K562 (cell line): ENCODE measurements around the gene KLHL18. TPM values are rescaled to one million over a fixed set of nuclear protein-coding genes. Genes with fewer than 3 reads are reported as not detected.

Source experiments
- BDP1 ChIP-seq: IDR thresholded peaks from 3 replicates; pipeline ENCODE4 v1.6.1; 2011; ENCODE audit not compliant: insufficient read length, insufficient read depth
- CBFA2T3 ChIP-seq: fragments of 450-650 bp; IDR thresholded peaks from 2 replicates; pipeline ENCODE4 v1.6.1; 2017
- ETV5 ChIP-seq: sonication (generic); formaldehyde crosslinking; IDR thresholded peaks from 2 replicates; pipeline ENCODE4 v1.4.0; 2020; ENCODE audit warnings: low read depth, mild to moderate bottlenecking, missing genetic modification reagents
- GTF2E2 ChIP-seq: fragments of 200-800 bp; sonication (Bioruptor generic); IDR thresholded peaks from 2 replicates; pipeline ENCODE4 v1.6.1; 2016; ENCODE audit warnings: missing genetic modification characterization, missing compliant biosample characterization
- KLF1 ChIP-seq: fragments of 450-650 bp; IDR thresholded peaks from 2 replicates; pipeline ENCODE4 v1.6.1; 2016; ENCODE audit warnings: missing genetic modification characterization, missing compliant biosample characterization
- MAFG ChIP-seq: fragments of 450-650 bp; conservative IDR thresholded peaks from 2 replicates; pipeline ENCODE4 v1.6.1; 2016; ENCODE audit warnings: missing genetic modification characterization, missing compliant biosample characterization
- NFXL1 ChIP-seq: fragments of 450-650 bp; formaldehyde crosslinking; IDR thresholded peaks from 2 replicates; pipeline ENCODE4 v1.4.0; 2021; ENCODE audit warnings: mild to moderate bottlenecking
- SMARCA4 ChIP-seq: fragments of 450-650 bp; IDR thresholded peaks from 2 replicates; pipeline ENCODE4 v1.6.1; 2016
- TARDBP ChIP-seq: fragments of 450-650 bp; IDR thresholded peaks from 2 replicates; pipeline ENCODE4 v1.6.1; 2016
- TBL1XR1 ChIP-seq, 2 experiments: IDR thresholded peaks; 2 replicates each; pipeline ENCODE4 v1.6.1; 2012; ENCODE audit warnings: improper control_type of control experiment in 2 of 2, low read length in 2 of 2, mild to moderate bottlenecking in 1 of 2
- TFAM ChIP-seq: fragments of 250-450 bp; sonication (Bioruptor Pico); conservative IDR thresholded peaks from 2 replicates; pipeline ENCODE4 v1.5.0; 2021; ENCODE audit warnings: mild to moderate bottlenecking, moderate library complexity
- ZFX ChIP-seq: sonication (generic); formaldehyde crosslinking; IDR thresholded peaks from 2 replicates; pipeline ENCODE4 v1.8.0; 2022; ENCODE audit warnings: mild to moderate bottlenecking, missing genetic modification reagents, moderate library complexity
- ZNF766 ChIP-seq: fragments of 200-800 bp; sonication (Bioruptor generic); conservative IDR thresholded peaks from 2 replicates; pipeline ENCODE4 v1.6.1; 2016; ENCODE audit warnings: missing genetic modification characterization, missing compliant biosample characterization
- ZSCAN32 ChIP-seq: fragments of 450-650 bp; formaldehyde crosslinking; IDR thresholded peaks from 2 replicates; pipeline ENCODE4 v1.4.0; 2020; ENCODE audit warnings: mild to moderate bottlenecking, moderate library complexity
- polyA plus RNA-seq, 8 experiments: library from polyadenylated mRNA; depleted of rRNA in 4 of 8; stranded (reverse) in 5 of 8; unstranded in 3 of 8; fragments of >200 nt; fragmentation: Nextera tagmentation in 2 of 8; fragmentation: Illumina TruSeq in 1 of 8; extraction: Ambion mirVana in 2 of 8; extraction: Trizol in 1 of 8; gene quantifications; 2 replicates each; pipeline versions ENCODE4 v1.2.1 to v1.2.3, GENCODE V29; 2011 to 2014; ENCODE audit warnings: inconsistent platforms in 1 of 8, missing spikeins in 1 of 8
- total RNA-seq, 7 experiments: library from RNA; depleted of rRNA in 6 of 7; stranded (reverse); fragments of >200 nt in 6 of 7; fragmentation: Illumina TruSeq in 2 of 7; extraction: Trizol in 2 of 7; gene quantifications; 2 replicates each; pipeline versions ENCODE4 v1.2.1 to v1.2.3, GENCODE V29; 2011 to 2021; ENCODE audit warnings: low replicate concordance in 1 of 7
- TF ChIP-seq, protein P1 (sequence below): fragments of 450-650 bp; IDR thresholded peaks from 2 replicates; pipeline ENCODE4 v1.6.1; 2014; ENCODE audit warnings: low read depth, mild to moderate bottlenecking, moderate library complexity, borderline replicate concordance
- TF ChIP-seq, protein P2 (sequence below): fragments of 200-800 bp; sonication (Bioruptor generic); IDR thresholded peaks from 2 replicates; pipeline ENCODE4 v1.6.1; 2017; ENCODE audit warnings: missing genetic modification characterization, missing compliant biosample characterization
- TF ChIP-seq, protein P3 (sequence below): fragments of 450-650 bp; IDR thresholded peaks from 2 replicates; pipeline ENCODE4 v1.6.1; 2016; ENCODE audit warnings: antibody characterized with exemption
- TF ChIP-seq, protein P4 (sequence below): conservative IDR thresholded peaks from 2 replicates; pipeline ENCODE4 v1.6.1; 2011; ENCODE audit warnings: low read depth, mild to moderate bottlenecking, low read length; ENCODE audit not compliant: control insufficient read depth
- TF ChIP-seq, protein P5 (sequence below): IDR thresholded peaks from 3 replicates; pipeline ENCODE4 v1.6.1; 2011; ENCODE audit warnings: borderline replicate concordance, mild to moderate bottlenecking, moderate library complexity; ENCODE audit not compliant: insufficient read length; ENCODE audit errors: extremely low read depth

Gene KLHL18
- total and polyA plus RNA-seq, 9 of the 15 experiments (the other 6 are each of a cell fraction or from before 2014, with no cell fraction given), result 26.7 to 97.5 (median 48.7) TPM

DNA sequence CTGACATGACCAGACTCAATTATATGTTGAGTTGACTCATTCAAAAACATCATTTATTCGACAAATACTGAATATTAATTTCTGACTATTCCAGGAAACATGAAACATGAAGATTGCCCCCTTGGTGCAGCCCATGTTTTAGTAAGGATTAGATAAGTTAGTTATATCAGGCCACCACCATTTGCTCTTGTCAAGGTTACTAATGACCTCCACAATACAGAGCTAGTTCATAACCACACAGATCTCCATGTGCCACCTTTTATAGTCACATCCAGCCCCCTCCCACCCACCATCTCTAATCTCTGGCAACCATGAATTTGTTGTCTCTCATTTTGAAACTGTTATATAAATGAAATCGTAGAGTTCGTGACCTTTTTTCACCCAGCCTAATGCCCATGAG, 15.7 kb downstream of the KLHL18 start (continued):
- TF ChIP-seq, protein P1, sequence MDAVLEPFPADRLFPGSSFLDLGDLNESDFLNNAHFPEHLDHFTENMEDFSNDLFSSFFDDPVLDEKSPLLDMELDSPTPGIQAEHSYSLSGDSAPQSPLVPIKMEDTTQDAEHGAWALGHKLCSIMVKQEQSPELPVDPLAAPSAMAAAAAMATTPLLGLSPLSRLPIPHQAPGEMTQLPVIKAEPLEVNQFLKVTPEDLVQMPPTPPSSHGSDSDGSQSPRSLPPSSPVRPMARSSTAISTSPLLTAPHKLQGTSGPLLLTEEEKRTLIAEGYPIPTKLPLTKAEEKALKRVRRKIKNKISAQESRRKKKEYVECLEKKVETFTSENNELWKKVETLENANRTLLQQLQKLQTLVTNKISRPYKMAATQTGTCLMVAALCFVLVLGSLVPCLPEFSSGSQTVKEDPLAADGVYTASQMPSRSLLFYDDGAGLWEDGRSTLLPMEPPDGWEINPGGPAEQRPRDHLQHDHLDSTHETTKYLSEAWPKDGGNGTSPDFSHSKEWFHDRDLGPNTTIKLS, result no peak
- TF ChIP-seq SMARCA4 (0 out of 2 replicates have a peak, but pooled peaks have one; percentile 14), BDP1 (no peak), MAFG (tag) (no peak), TBL1XR1 (IDR thresholded peaks at IDR 0.05; ENCODE audit: low read length in 2 of 2) (no peak), ZFX (CRISPR knock-in tag) (no peak), TARDBP (no peak), ZNF766 (CRISPR knock-in tag) (no peak), GTF2E2 (tag) (no peak), ZSCAN32 (no peak), NFXL1 (CRISPR knock-in tag) (no peak), CBFA2T3 (peak; percentile 88), TFAM (no peak), KLF1 (tag) (no peak), ETV5 (no peak)
- TF ChIP-seq, protein P2, sequence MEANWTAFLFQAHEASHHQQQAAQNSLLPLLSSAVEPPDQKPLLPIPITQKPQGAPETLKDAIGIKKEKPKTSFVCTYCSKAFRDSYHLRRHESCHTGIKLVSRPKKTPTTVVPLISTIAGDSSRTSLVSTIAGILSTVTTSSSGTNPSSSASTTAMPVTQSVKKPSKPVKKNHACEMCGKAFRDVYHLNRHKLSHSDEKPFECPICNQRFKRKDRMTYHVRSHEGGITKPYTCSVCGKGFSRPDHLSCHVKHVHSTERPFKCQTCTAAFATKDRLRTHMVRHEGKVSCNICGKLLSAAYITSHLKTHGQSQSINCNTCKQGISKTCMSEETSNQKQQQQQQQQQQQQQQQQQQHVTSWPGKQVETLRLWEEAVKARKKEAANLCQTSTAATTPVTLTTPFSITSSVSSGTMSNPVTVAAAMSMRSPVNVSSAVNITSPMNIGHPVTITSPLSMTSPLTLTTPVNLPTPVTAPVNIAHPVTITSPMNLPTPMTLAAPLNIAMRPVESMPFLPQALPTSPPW (CRISPR knock-in tag), result no peak
- TF ChIP-seq, protein P3, sequence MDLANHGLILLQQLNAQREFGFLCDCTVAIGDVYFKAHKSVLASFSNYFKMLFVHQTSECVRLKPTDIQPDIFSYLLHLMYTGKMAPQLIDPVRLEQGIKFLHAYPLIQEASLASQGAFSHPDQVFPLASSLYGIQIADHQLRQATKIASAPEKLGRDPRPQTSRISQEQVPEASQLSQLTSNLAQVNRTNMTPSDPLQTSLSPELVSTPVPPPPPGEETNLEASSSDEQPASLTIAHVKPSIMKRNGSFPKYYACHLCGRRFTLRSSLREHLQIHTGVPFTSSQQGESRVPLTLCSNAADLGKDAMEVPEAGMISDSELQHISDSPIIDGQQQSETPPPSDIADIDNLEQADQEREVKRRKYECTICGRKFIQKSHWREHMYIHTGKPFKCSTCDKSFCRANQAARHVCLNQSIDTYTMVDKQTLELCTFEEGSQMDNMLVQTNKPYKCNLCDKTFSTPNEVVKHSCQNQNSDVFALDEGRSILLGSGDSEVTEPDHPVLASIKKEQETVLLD, result no peak
- TF ChIP-seq, protein P4, sequence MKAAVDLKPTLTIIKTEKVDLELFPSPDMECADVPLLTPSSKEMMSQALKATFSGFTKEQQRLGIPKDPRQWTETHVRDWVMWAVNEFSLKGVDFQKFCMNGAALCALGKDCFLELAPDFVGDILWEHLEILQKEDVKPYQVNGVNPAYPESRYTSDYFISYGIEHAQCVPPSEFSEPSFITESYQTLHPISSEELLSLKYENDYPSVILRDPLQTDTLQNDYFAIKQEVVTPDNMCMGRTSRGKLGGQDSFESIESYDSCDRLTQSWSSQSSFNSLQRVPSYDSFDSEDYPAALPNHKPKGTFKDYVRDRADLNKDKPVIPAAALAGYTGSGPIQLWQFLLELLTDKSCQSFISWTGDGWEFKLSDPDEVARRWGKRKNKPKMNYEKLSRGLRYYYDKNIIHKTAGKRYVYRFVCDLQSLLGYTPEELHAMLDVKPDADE, result no peak
- TF ChIP-seq, protein P5, sequence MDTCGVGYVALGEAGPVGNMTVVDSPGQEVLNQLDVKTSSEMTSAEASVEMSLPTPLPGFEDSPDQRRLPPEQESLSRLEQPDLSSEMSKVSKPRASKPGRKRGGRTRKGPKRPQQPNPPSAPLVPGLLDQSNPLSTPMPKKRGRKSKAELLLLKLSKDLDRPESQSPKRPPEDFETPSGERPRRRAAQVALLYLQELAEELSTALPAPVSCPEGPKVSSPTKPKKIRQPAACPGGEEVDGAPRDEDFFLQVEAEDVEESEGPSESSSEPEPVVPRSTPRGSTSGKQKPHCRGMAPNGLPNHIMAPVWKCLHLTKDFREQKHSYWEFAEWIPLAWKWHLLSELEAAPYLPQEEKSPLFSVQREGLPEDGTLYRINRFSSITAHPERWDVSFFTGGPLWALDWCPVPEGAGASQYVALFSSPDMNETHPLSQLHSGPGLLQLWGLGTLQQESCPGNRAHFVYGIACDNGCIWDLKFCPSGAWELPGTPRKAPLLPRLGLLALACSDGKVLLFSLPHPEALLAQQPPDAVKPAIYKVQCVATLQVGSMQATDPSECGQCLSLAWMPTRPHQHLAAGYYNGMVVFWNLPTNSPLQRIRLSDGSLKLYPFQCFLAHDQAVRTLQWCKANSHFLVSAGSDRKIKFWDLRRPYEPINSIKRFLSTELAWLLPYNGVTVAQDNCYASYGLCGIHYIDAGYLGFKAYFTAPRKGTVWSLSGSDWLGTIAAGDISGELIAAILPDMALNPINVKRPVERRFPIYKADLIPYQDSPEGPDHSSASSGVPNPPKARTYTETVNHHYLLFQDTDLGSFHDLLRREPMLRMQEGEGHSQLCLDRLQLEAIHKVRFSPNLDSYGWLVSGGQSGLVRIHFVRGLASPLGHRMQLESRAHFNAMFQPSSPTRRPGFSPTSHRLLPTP, result no peak
